ENCODE measurements around the gene FEM1A. TPM values are rescaled to one million over a fixed set of nuclear protein-coding genes. Genes with fewer than 3 reads are reported as not detected.
A peak's percentile ranks its signal among the peaks of the same experiment; 100 is the strongest.

Gene FEM1A
- total and polyA plus RNA-seq, 4 donors: 0.25 to 15.1 (median 7.4) TPM

DNA sequence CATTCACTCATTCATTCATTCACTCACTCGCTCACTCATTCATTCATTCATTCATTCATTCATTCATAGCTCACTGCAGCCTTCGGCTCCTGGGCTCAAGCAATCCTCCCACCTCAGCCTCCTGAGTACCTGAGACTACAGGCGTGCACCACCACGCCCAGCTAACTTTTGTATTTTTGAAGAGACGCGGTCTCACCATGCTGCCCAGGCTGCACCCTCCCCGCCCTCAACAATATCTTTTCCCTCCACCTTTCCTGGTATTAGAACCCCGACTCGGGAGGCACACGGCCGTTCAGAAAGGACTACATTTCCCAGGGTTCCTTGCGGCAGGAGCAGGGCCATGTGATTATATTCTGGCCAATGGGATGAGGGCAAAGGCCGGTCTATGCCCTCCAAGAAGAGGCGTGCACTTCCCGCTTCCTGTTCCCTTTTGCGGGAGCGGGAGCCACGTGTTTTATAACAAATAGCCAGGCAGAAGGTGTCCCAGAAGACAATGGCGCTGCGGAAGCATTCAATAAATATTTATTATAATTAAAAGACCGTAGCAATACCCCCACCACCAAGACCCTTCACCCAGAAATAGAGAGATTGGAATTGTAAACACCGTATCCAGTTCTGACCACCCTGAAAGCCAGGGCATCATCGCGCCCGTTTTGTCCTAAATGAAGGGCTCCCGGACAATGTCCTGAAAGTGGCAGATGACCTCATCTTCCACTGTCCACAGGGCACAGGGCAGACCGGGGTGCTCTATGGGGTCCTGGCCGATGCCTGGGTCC, 24.1 kb downstream of the FEM1A start:
- H3K9ac ChIP-seq (ENCODE audit: low read depth in 1 of 2, low read length in 2 of 2): no peak overlapping the region
- DNase-seq (ENCODE audit: low spot score): peak; percentile 82
- H3K4me1 ChIP-seq (ENCODE audit: control insufficient read depth in 4 of 4, insufficient read depth in 4 of 4, low read length in 3 of 4): peaks cover 0 to 20% (median 8%) of the 10 kb centered on the region in 4 donors
- peak overlapping the region in 1 of 3 donors; percentile 20 for H3K4me3 ChIP-seq (ENCODE audit: low read depth in 1 of 3, low read length in 3 of 3)
- H3K27ac ChIP-seq (ENCODE audit: low read depth in 1 of 2, low read length in 2 of 2): peak overlapping the region; percentile 41 to 60
- TF ChIP-seq YY1 (IDR thresholded peaks at IDR 0.05) (peak; percentile 56), JUND (IDR thresholded peaks at IDR 0.05) (no peak), RXRA (IDR thresholded peaks at IDR 0.05) (peak; percentile 23 to 40), HNF4A (conservative IDR thresholded peaks at IDR 0.05) (peak; percentile 28 to 40), TAF1 (conservative IDR thresholded peaks at IDR 0.05) (no peak), GABPA (IDR thresholded peaks at IDR 0.05 in 1 of 2, conservative IDR thresholded peaks at IDR 0.05 in 1 of 2) (peak; percentile 48 to 87), NR2F2 (IDR thresholded peaks at IDR 0.05) (no peak)
- TF ChIP-seq, protein P1, sequence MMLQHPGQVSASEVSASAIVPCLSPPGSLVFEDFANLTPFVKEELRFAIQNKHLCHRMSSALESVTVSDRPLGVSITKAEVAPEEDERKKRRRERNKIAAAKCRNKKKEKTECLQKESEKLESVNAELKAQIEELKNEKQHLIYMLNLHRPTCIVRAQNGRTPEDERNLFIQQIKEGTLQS (IDR thresholded peaks at IDR 0.05): no peak
- TF ChIP-seq, protein P2, sequence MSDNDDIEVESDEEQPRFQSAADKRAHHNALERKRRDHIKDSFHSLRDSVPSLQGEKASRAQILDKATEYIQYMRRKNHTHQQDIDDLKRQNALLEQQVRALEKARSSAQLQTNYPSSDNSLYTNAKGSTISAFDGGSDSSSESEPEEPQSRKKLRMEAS (IDR thresholded peaks at IDR 0.05): peak; percentile 91
- TF ChIP-seq, protein P3, sequence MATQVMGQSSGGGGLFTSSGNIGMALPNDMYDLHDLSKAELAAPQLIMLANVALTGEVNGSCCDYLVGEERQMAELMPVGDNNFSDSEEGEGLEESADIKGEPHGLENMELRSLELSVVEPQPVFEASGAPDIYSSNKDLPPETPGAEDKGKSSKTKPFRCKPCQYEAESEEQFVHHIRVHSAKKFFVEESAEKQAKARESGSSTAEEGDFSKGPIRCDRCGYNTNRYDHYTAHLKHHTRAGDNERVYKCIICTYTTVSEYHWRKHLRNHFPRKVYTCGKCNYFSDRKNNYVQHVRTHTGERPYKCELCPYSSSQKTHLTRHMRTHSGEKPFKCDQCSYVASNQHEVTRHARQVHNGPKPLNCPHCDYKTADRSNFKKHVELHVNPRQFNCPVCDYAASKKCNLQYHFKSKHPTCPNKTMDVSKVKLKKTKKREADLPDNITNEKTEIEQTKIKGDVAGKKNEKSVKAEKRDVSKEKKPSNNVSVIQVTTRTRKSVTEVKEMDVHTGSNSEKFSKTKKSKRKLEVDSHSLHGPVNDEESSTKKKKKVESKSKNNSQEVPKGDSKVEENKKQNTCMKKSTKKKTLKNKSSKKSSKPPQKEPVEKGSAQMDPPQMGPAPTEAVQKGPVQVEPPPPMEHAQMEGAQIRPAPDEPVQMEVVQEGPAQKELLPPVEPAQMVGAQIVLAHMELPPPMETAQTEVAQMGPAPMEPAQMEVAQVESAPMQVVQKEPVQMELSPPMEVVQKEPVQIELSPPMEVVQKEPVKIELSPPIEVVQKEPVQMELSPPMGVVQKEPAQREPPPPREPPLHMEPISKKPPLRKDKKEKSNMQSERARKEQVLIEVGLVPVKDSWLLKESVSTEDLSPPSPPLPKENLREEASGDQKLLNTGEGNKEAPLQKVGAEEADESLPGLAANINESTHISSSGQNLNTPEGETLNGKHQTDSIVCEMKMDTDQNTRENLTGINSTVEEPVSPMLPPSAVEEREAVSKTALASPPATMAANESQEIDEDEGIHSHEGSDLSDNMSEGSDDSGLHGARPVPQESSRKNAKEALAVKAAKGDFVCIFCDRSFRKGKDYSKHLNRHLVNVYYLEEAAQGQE (IDR thresholded peaks at IDR 0.05): no peak
- no peaks in the 10 kb centered on the region for H3K27me3 ChIP-seq (ENCODE audit: control insufficient read depth in 4 of 4, insufficient read depth in 4 of 4, low read length in 3 of 4)
- H3K36me3 ChIP-seq (ENCODE audit: control insufficient read depth in 4 of 4, insufficient read depth in 3 of 4, low read depth in 1 of 4, low read length in 3 of 4): peaks cover 3 to 17% (median 4%) of the 10 kb centered on the region in 4 donors
- 30% methylated on average over 28 of the region's 28 CpGs for WGBS
- no peaks in the 10 kb centered on the region for H3K9me3 ChIP-seq (ENCODE audit: control insufficient read depth in 4 of 4, low read length in 3 of 4)

DNA sequence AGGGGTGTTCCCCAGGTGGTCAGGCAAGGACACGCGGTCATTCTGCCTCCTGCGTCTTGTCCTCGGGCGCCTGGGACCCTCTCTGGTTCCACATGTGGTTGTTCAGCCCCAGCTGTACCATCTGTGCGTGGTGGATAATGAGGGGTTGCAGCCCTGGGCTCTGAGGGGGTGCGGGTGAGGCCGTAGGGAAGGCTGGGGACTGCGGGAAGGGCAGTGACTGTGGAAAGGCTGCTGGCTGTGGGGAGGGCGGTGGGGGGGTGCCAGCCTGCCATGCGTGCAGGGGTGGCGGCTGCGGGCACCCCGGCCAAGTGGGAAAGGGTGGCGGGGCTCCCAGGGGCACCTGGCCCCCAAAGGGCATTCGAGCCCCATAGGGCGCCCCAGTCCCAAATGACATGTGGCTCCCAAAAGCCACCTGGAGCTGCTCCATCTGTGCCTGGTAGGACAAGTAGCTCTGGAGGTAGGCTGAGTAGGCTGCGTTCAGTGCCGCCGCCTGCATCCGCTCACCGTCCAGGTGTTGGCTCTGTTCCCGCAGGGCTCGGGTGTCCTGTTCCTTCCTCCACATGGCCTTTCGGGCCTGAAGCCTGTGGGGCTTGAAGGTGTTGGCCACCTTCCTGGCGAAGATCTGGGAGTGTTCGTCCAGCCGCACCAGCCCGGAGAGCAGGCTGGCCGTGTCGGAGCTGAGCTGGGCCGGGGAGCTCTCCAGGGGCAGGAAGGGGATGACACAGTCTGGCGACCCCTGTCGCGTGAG, 24.8 kb downstream of the FEM1A start:
- WGBS: 91% methylated on average over 35 of the region's 35 CpGs
- peaks cover 3 to 17% (median 4%) of the 10 kb centered on the region in 4 donors for H3K36me3 ChIP-seq (ENCODE audit: control insufficient read depth in 4 of 4, insufficient read depth in 3 of 4, low read depth in 1 of 4, low read length in 3 of 4)
- no peak overlapping the region for H3K4me3 ChIP-seq (ENCODE audit: low read depth in 1 of 3, low read length in 3 of 3)
- H3K9me3 ChIP-seq (ENCODE audit: control insufficient read depth in 4 of 4, low read length in 3 of 4): no peaks in the 10 kb centered on the region
- H3K4me1 ChIP-seq (ENCODE audit: control insufficient read depth in 4 of 4, insufficient read depth in 4 of 4, low read length in 3 of 4): peaks cover 0 to 22% (median 8%) of the 10 kb centered on the region in 4 donors
- no peaks in the 10 kb centered on the region for H3K27me3 ChIP-seq (ENCODE audit: control insufficient read depth in 4 of 4, insufficient read depth in 4 of 4, low read length in 3 of 4)
- no peak for DNase-seq (ENCODE audit: low spot score)
- no peak overlapping the region for H3K9ac ChIP-seq (ENCODE audit: low read depth in 1 of 2, low read length in 2 of 2)
- H3K27ac ChIP-seq (ENCODE audit: low read depth in 1 of 2, low read length in 2 of 2): peak overlapping the region; percentile 21 to 60
- no peak for TF ChIP-seq HNF4G (IDR thresholded peaks at IDR 0.05)
- TF ChIP-seq NR2F2 (IDR thresholded peaks at IDR 0.05): no peak
- TF ChIP-seq, protein P2 (IDR thresholded peaks at IDR 0.05): no peak
- TF ChIP-seq FOXA2 (IDR thresholded peaks at IDR 0.05): no peak
- TF ChIP-seq GABPA (IDR thresholded peaks at IDR 0.05 in 1 of 2, conservative IDR thresholded peaks at IDR 0.05 in 1 of 2): no peak
- no peak for TF ChIP-seq TAF1 (conservative IDR thresholded peaks at IDR 0.05)
- TF ChIP-seq, protein P4, sequence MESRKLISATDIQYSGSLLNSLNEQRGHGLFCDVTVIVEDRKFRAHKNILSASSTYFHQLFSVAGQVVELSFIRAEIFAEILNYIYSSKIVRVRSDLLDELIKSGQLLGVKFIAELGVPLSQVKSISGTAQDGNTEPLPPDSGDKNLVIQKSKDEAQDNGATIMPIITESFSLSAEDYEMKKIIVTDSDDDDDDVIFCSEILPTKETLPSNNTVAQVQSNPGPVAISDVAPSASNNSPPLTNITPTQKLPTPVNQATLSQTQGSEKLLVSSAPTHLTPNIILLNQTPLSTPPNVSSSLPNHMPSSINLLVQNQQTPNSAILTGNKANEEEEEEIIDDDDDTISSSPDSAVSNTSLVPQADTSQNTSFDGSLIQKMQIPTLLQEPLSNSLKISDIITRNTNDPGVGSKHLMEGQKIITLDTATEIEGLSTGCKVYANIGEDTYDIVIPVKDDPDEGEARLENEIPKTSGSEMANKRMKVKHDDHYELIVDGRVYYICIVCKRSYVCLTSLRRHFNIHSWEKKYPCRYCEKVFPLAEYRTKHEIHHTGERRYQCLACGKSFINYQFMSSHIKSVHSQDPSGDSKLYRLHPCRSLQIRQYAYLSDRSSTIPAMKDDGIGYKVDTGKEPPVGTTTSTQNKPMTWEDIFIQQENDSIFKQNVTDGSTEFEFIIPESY (IDR thresholded peaks at IDR 0.05): no peak
- TF ChIP-seq RXRA (IDR thresholded peaks at IDR 0.05): no peak
- TF ChIP-seq, protein P1 (IDR thresholded peaks at IDR 0.05): no peak
- no peak for TF ChIP-seq HNF4A (conservative IDR thresholded peaks at IDR 0.05)
